Large intestine (tissue), 3 donors: ENCODE data around the gene HDAC4. TPM values are rescaled to one million over a fixed set of nuclear protein-coding genes. Genes with fewer than 3 reads are reported as not detected.

Experiments
- DNase-seq, 2 donors: peaks; one replicate each; pipeline versions ENCODE4 v3.0.0 to v3.0.0-alpha.2; 2013
- H3K27ac ChIP-seq: one replicate; pipeline ENCODE4 v1.5.1; 2013; ENCODE audit warnings: low read length
- H3K27me3 ChIP-seq: 2 replicates; pipeline ENCODE4 v1.6.1; 2013; ENCODE audit warnings: low read length; ENCODE audit not compliant: control insufficient read depth, insufficient read depth
- H3K36me3 ChIP-seq: 2 replicates; pipeline ENCODE4 v1.6.1; 2013; ENCODE audit warnings: low read length; ENCODE audit not compliant: control insufficient read depth, insufficient read depth
- H3K4me1 ChIP-seq: one replicate; pipeline ENCODE4 v1.6.1; 2013; ENCODE audit warnings: low read length; ENCODE audit not compliant: control insufficient read depth, insufficient read depth
- H3K4me3 ChIP-seq: one replicate; pipeline ENCODE4 v1.5.1; 2013; ENCODE audit warnings: low read length
- H3K9me3 ChIP-seq: one replicate; pipeline ENCODE4 v1.6.1; 2013; ENCODE audit warnings: mild to moderate bottlenecking, low read depth, low read length, moderate library complexity; ENCODE audit not compliant: control insufficient read depth
- WGBS: methylation state at CpG from one replicate; pipeline ENCODE4 v1.1.5; 2013; ENCODE audit warnings: low lambda C conversion rate; ENCODE audit not compliant: insufficient coverage; 5-methylcytosine and 5-hydroxymethylcytosine counted together
- polyA plus RNA-seq: library from polyadenylated mRNA; unstranded; fragments of 120-200 nt; gene quantifications from one replicate; pipeline ENCODE4 v1.2.1, GENCODE V29; 2013

The HDAC4 gene
- polyA plus RNA-seq, 1 donor = 10.7 TPM

DNA sequence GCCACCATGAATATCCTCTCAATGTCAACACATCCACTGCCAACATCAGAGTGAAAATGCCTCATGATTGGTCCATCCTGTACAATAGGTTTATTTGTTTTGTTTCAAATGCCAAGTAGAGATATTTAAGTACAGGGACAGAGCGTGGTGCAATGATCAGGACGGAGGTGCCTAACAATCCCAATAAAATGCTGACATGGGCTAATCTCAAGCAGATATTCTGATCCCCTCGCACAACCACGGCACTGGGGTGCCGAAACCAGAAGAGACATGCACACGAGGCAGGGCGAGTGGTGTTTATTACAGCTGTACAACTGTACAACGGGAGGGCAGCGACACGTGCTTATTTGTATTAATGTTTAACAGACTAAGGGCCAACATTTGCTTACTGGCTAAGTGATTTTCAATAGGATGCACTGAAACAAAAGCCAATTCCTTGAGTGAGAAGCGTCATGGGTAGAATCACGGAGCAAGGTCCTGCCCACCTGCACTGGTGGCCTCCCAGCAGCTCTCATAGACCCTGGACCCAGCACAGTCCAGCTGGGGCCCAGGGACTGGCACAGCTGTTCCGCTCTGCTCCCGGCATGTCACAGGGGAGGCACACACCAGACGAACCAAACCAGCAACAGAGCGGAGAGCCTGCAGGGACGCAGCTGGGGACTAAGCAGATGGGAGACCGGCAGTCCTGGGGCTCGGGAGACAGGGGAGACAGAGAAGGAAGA, 101.4 kb downstream of the HDAC4 start:
- Histone ChIP-seq H3K27ac (peak overlapping the region; percentile 78), H3K36me3 (no peaks in the 10 kb centered on the region), H3K27me3 (no peaks in the 10 kb centered on the region), H3K4me1 (peaks cover 73% of the 10 kb centered on the region), H3K4me3 (peak overlapping the region; percentile 21), H3K9me3 (no peaks in the 10 kb centered on the region)
- whole genome bisulfite sequencing = no CpG with 5 or more reads among the region's 19 CpGs
- DNase-seq = peak; percentile 90 to 94

DNA sequence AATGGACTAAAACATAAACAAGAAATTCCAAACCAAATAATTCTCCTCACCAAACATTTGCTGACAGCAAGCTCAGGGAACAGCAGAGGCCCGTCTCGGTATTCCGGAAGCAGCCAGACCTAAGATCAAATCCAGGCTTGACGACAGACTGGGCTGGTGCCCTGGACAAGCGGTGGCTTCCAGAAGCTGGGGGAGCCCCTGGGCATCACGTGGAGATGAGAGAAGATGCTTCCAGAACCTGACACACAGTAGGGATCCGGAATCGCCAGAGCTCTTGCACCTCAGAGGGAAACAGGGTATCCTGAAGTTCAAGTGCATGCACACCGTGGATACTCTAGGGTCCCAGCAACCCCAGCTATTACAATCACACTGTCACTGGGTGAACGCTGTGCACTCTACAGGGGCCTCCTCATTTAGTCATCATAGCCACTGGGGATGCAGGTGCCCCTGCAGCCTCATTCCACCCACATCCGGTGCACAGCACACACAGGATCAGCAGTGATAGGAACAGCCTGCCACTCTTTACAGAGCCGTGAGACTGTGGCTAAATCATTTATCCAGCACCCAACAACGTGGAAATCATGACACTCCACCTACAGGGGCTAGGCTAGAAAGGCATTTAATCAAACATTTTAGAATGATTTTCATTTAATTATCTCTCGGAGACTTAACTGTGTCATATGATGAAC, 102.6 kb downstream of the HDAC4 start:
- WGBS = no CpG with 5 or more reads among the region's 14 CpGs
- H3K4me3 ChIP-seq = no peak overlapping the region
- no peaks in the 10 kb centered on the region for H3K9me3 ChIP-seq
- no peaks in the 10 kb centered on the region for H3K27me3 ChIP-seq
- no peak for DNase-seq
- no peaks in the 10 kb centered on the region for H3K36me3 ChIP-seq
- no peak overlapping the region for H3K27ac ChIP-seq
- H3K4me1 ChIP-seq = peaks cover 65% of the 10 kb centered on the region

DNA sequence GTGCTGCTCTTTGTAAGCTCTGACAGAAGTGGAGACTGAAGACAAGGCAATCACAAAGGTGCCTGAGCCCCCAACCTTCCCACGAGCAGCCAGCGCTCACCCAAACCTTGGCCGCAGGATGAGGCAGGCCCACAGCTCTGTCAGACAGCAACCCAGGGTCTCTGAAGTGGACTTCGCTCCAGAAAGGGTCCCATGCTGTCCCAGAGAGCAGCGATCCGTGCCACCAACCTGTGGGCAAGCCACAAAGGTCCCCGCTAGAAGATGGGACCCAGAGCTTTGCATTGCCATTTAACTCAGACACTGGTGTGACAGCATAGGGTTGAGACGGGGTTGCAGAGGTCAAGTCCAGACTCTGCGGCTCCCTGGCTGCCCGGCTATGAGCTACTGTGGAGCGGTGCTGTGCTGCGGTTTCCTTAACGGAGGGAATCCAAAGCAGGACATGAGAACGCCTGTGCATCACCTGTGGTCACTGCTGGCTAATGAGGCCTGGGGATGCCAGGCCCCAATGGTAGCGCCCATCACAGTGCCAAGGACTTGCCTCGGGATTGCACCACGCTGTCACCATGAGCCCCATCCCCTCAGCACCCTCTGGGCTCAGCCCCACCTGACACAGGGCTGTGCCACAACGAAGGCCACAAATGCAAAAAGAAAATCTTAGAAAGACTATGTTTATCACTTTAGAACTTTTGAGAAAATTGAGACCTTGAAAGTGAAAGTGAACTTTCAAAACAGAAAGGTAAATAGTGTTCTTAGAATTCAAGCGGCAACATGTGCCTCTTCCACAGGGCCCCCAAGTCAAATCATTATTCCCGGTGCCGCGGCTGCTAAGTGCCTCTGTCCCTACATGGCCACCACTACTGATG, 103.4 kb downstream of the HDAC4 start:
- Histone ChIP-seq H3K27ac (no peak overlapping the region), H3K4me3 (no peak overlapping the region), H3K27me3 (no peaks in the 10 kb centered on the region), H3K9me3 (no peaks in the 10 kb centered on the region), H3K4me1 (peaks cover 58% of the 10 kb centered on the region), H3K36me3 (no peaks in the 10 kb centered on the region)
- DNase-seq = no peak
- no CpG with 5 or more reads among the region's 22 CpGs for WGBS

DNA sequence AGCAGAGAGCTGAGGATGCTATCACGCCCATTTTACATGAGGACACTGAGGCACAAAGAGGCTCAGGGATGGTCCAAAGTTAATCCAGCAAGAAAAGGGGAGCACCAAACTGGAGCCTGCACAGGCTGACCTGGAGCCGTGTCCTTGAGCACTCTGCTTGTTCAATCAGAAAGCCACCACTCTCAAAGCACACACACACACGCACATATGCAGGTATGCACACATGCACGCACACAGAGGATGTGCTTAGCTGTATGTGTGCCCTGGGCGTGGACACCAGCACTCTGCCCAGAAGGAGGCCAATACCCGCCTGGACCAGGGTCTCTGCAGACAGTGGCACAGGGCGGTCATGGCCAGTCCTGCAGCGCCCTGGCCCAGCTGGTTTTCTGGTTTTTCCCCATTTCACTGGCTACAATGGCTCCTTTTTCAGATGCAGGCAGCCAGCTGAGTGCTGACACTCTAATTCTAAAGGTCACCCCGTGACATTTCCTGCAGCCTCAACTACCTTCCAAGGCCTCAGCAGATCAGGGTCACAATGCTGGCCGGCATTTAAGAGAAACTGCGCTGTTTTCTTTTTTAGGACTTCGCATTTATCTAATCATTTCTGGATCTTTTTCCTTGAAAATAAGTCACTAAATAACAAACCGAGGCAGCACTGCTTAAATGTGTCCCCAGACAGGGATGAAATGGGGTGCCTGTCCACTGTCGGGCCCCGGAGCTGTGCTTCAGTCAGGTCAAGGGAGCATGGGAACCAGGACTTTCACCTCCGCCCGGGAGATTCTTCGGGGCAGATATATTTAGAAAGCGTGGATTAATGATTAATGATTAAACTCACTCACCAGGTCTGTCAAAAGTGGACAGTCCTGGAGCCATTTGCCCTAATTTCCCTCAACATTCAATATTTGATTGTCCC, 104.5 kb downstream of the HDAC4 start:
- H3K27ac ChIP-seq = no peak overlapping the region
- H3K27me3 ChIP-seq = no peaks in the 10 kb centered on the region
- WGBS = no CpG with 5 or more reads among the region's 19 CpGs
- DNase-seq = peak in 1 of 2 donors; percentile 71
- peaks cover 58% of the 10 kb centered on the region for H3K4me1 ChIP-seq
- H3K4me3 ChIP-seq = no peak overlapping the region
- H3K9me3 ChIP-seq = no peaks in the 10 kb centered on the region
- H3K36me3 ChIP-seq = no peaks in the 10 kb centered on the region

DNA sequence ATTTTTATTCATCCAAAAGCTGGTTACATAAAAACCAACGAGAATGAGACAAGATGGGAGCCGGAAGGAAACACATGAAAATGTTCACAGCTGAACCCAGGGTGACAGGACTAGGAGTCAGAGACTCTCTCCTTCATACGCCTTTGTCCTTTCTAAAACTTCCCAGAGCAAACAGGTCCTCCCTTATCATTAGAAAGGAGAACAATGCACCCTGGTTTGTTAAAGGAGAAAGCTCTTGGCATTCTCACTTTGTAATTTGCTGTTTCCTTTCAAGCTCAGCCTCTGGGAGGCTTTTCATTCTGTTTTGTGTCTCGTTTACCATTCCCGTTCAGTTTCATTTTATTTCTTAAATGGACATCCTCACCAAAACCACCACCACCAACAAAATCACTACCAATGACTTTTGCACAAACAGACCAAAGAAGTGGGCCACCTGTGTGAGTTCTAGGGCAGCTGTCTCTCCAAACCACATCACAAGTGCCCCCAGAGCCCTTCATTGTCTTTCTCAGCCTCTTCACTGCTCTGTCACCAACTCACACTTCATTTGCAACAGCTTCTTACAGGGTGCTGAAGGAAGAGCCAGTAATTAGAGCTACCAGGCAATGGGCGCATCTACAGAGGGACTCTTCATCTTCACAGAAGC, 105.3 kb downstream of the HDAC4 start:
- Histone ChIP-seq H3K4me1 (peaks cover 54% of the 10 kb centered on the region), H3K36me3 (no peaks in the 10 kb centered on the region), H3K27me3 (no peaks in the 10 kb centered on the region), H3K9me3 (no peaks in the 10 kb centered on the region), H3K4me3 (no peak overlapping the region), H3K27ac (no peak overlapping the region)
- DNase-seq = no peak
- WGBS = 86% methylated on average over 2 of the region's 6 CpGs

DNA sequence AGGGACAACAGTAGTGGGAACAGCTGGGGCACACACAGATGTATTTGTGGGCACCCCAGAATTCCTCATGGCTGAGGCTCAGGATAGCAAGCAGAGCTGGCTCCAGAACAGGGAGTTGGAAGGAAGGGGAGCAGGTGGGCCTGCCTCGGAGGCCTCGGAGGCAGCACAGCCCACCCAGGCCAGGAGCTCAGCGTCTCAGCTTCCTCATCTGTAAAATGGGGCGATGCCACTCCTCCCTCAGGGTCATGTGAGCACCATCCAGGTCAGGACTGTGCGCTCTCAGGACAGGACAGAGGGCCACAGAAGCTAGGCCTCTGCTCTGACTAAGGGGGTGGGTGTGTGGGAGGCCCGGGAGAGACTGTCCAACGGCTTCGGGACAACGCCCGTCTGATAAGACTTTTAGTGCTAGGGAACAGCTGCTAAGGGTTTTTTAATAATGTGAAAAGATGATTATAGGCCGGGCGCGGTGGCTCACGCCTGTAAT, 106.2 kb downstream of the HDAC4 start:
- no peak overlapping the region for H3K4me3 ChIP-seq
- H3K27ac ChIP-seq = peak overlapping the region; percentile 36
- H3K9me3 ChIP-seq = no peaks in the 10 kb centered on the region
- DNase-seq = peak in 1 of 2 donors; percentile 68
- WGBS = no CpG with 5 or more reads among the region's 14 CpGs
- H3K4me1 ChIP-seq = peaks cover 46% of the 10 kb centered on the region
- H3K36me3 ChIP-seq = no peaks in the 10 kb centered on the region
- H3K27me3 ChIP-seq = no peaks in the 10 kb centered on the region

DNA sequence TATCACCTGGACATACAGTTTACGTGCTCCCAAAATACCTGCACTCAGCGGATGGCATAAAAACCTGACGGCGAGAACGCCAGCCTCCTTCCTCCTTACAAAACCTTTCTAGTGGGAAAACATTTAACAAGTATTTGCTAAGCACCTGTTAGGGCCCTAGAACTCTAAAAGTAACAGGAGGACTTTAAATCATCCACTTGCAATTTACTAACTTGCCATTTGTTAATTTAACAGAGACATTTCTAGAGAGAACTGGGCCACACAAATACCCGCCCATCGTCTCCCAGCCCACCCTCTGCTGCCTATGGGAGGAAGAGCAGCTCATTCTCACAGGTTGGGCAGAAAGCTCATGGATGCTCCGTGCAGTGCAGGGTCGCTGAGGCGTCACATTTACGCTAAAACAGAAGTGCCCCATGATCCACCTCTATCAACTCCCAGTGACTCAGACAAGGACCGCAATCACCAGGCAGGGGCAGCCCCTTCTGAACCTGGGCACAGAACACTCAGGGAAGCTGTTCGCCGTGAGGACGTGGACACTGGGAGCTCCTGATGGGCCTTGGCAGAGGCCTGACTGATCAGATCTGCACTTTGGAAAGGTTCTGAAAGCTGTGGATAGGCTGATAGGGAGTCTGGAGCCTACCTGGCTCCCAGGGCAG, 106.9 kb downstream of the HDAC4 start:
- WGBS = no CpG with 5 or more reads among the region's 15 CpGs
- peaks cover 40% of the 10 kb centered on the region for H3K4me1 ChIP-seq

DNA sequence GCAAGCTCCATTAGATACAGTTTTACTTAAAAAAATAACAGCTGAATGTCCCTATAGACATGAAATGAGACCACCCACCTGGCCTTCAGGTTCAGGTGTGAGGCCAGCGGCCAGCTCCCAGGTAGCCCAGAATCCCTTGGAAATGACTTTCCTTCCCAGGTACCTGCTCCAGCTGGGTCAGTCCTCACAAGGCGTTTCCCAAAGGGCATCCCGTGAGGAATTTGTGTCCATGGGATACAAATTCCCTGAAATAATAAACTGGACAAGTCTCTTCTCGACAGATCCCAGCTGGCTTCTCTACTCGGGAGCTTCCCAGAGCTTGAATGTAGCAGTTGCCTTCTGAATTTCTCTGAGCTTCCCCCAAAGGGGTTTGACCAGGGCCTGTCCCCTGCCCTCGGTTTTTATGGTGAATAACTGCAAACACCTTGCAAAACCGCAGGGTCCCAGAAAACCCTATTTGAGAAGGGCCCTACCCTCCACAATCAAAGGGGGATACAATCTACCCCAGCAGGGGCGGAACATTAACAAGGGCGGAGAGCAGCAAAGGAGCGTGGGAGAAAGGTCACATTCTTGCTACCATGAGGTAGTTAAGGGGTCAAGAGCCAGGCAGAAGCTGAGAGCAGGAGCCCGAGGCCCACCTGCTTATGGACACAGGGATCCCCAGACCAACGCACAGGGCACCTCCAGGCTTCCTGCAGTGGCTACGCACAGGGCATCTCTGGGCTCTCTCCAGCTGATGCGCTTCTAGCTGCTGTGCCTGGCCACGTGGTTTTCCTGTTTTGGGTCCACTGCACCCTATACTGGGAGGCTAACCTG, 107.7 kb downstream of the HDAC4 start:
- Histone ChIP-seq H3K9me3 (no peaks in the 10 kb centered on the region), H3K27me3 (no peaks in the 10 kb centered on the region), H3K4me1 (peaks cover 37% of the 10 kb centered on the region), H3K27ac (no peak overlapping the region), H3K4me3 (no peak overlapping the region), H3K36me3 (no peaks in the 10 kb centered on the region)
- DNase-seq = no peak
- WGBS = no CpG with 5 or more reads among the region's 15 CpGs

More for the DNA sequence above, 106.9 kb downstream of the HDAC4 start:
- Histone ChIP-seq H3K36me3 (no peaks in the 10 kb centered on the region), H3K27me3 (no peaks in the 10 kb centered on the region), H3K9me3 (no peaks in the 10 kb centered on the region), H3K27ac (peak overlapping the region; percentile 36), H3K4me3 (no peak overlapping the region)
- DNase-seq = peak in 1 of 2 donors; percentile 35
